Measurements from ENCODE around the gene SUSD5. TPM values are rescaled to one million over a fixed set of nuclear protein-coding genes. Genes with fewer than 3 reads are reported as not detected.
A peak's percentile ranks its signal among the peaks of the same experiment; 100 is the strongest.

Gene SUSD5
- total RNA-seq = 2.5 and 15.8 TPM in 2 replicates

GRCh38 chr3:33218446-33219174 is at the start of gene SUSD5:
Gene SUSD5, minus strand, starts transcription at chr3:33218810. Its CDS starts 13 bp downstream, at chr3:33218797.
- DNase-seq (ENCODE audit: extremely low read depth, low read depth, low spot score) = no peak

- DNase-seq (ENCODE audit: extremely low read depth, low read depth, low spot score) = no peak
Observed at GRCh38 chr3:33260104-33260503, 41.5 kb upstream of the SUSD5 start.

GRCh38 chr3:33256249-33256648 is 37.6 kb upstream of the SUSD5 start:
- no peak for DNase-seq (ENCODE audit: extremely low read depth, low read depth, low spot score)

GRCh38 chr3:33250712-33251111 is 32.1 kb upstream of the SUSD5 start:
- DNase-seq (ENCODE audit: extremely low read depth, low read depth, low spot score) = no peak

- no peak for DNase-seq (ENCODE audit: extremely low read depth, low read depth, low spot score)
Observed at GRCh38 chr3:33246786-33247185, 28.2 kb upstream of the SUSD5 start.

GRCh38 chr3:33240261-33240660 is 21.7 kb upstream of the SUSD5 start:
- DNase-seq (ENCODE audit: extremely low read depth, low read depth, low spot score) = no peak

GRCh38 chr3:33238923-33239322 is 20.3 kb upstream of the SUSD5 start:
- no peak for DNase-seq (ENCODE audit: extremely low read depth, low read depth, low spot score)

- no peak for DNase-seq (ENCODE audit: extremely low read depth, low read depth, low spot score)
Observed at GRCh38 chr3:33237439-33237838, 18.8 kb upstream of the SUSD5 start.

- DNase-seq (ENCODE audit: extremely low read depth, low read depth, low spot score) = no peak
Observed at GRCh38 chr3:33236005-33236404, 17.4 kb upstream of the SUSD5 start.

GRCh38 chr3:33233884-33234283 is 15.3 kb upstream of the SUSD5 start:
- DNase-seq (ENCODE audit: extremely low read depth, low read depth, low spot score) = no peak

GRCh38 chr3:33231756-33232465 is 13.3 kb upstream of the SUSD5 start:
- DNase-seq (ENCODE audit: extremely low read depth, low read depth, low spot score) = no peak

GRCh38 chr3:33229947-33230346 is 11.3 kb upstream of the SUSD5 start:
- no peak for DNase-seq (ENCODE audit: extremely low read depth, low read depth, low spot score)

- no peak for DNase-seq (ENCODE audit: extremely low read depth, low read depth, low spot score)
Observed at GRCh38 chr3:33229066-33229465, 10.5 kb upstream of the SUSD5 start.

GRCh38 chr3:33221241-33221640 is 2.6 kb upstream of the SUSD5 start:
- DNase-seq (ENCODE audit: extremely low read depth, low read depth, low spot score) = no peak

GRCh38 chr3:33219175-33219487 is 521 bp upstream of the SUSD5 start:
- DNase-seq (ENCODE audit: extremely low read depth, low read depth, low spot score) = no peak

- no peak for DNase-seq (ENCODE audit: extremely low read depth, low read depth, low spot score)
Observed at GRCh38 chr3:33217866-33218445, 654 bp downstream of the SUSD5 start.

- no peak for DNase-seq (ENCODE audit: extremely low read depth, low read depth, low spot score)
Observed at GRCh38 chr3:33215739-33216138, 2.9 kb downstream of the SUSD5 start.

GRCh38 chr3:33212406-33212805 is 6.2 kb downstream of the SUSD5 start:
- no peak for DNase-seq (ENCODE audit: extremely low read depth, low read depth, low spot score)

- DNase-seq (ENCODE audit: extremely low read depth, low read depth, low spot score) = peak; percentile 81
Observed at GRCh38 chr3:33211444-33211843, 7.2 kb downstream of the SUSD5 start.

GRCh38 chr3:33209357-33209756 is 9.3 kb downstream of the SUSD5 start:
- DNase-seq (ENCODE audit: extremely low read depth, low read depth, low spot score) = no peak

GRCh38 chr3:33202711-33203457 is 15.7 kb downstream of the SUSD5 start:
- DNase-seq (ENCODE audit: extremely low read depth, low read depth, low spot score) = no peak

Measured in glomerular endothelial cell (primary cell).